ENCODE results near the gene SPAG8.

SPAG8 gene

GRCh38 chr9:35806101-35806500 is 6.0 kb downstream of the SPAG8 start:
- Histone ChIP-seq H3K9ac (no peak overlapping the region), H4K20me1 (ENCODE audit: insufficient read depth) (no peaks in the 10 kb centered on the region), H3K4me1 (ENCODE audit: low read depth, poor library complexity, severe bottlenecking) (peaks cover 11% of the 10 kb centered on the region), H3K79me2 (ENCODE audit: insufficient read depth, low read depth) (no peaks in the 10 kb centered on the region), H3K4me2 (no peak overlapping the region), H3K27me3 (ENCODE audit: insufficient read depth, low read depth) (no peaks in the 10 kb centered on the region), H3K4me3 (IDR thresholded peaks at IDR 0.05; ENCODE audit: insufficient read depth, low read depth, low read length) (no peak overlapping the region), H3K36me3 (ENCODE audit: insufficient read depth) (no peaks in the 10 kb centered on the region), H3K27ac (no peak overlapping the region), H2AFZ (ENCODE audit: low read depth) (no peak overlapping the region)
- TF ChIP-seq CTCF (conservative IDR thresholded peaks at IDR 0.05; ENCODE audit: low read depth, low read length) = no peak

- Histone ChIP-seq H3K36me3 (ENCODE audit: insufficient read depth) (no peaks in the 10 kb centered on the region), H3K27ac (no peak overlapping the region), H4K20me1 (ENCODE audit: insufficient read depth) (no peaks in the 10 kb centered on the region), H3K27me3 (ENCODE audit: insufficient read depth, low read depth) (no peaks in the 10 kb centered on the region), H3K79me2 (ENCODE audit: insufficient read depth, low read depth) (no peaks in the 10 kb centered on the region), H2AFZ (ENCODE audit: low read depth) (no peak overlapping the region), H3K4me1 (ENCODE audit: low read depth, poor library complexity, severe bottlenecking) (peaks cover 26% of the 10 kb centered on the region), H3K4me3 (IDR thresholded peaks at IDR 0.05; ENCODE audit: insufficient read depth, low read depth, low read length) (no peak overlapping the region), H3K4me2 (no peak overlapping the region), H3K9ac (no peak overlapping the region)
- no peak for TF ChIP-seq CTCF (conservative IDR thresholded peaks at IDR 0.05; ENCODE audit: low read depth, low read length)
These were observed 10.5 kb downstream of the SPAG8 start for GRCh38 chr9:35801328-35802128.

GRCh38 chr9:35800530-35800929 is 11.5 kb downstream of the SPAG8 start:
- Histone ChIP-seq H3K4me1 (ENCODE audit: low read depth, poor library complexity, severe bottlenecking) (peaks cover 26% of the 10 kb centered on the region), H3K9ac (no peak overlapping the region), H3K36me3 (ENCODE audit: insufficient read depth) (no peaks in the 10 kb centered on the region), H3K79me2 (ENCODE audit: insufficient read depth, low read depth) (no peaks in the 10 kb centered on the region), H2AFZ (ENCODE audit: low read depth) (no peak overlapping the region), H3K27ac (no peak overlapping the region), H3K4me2 (no peak overlapping the region), H4K20me1 (ENCODE audit: insufficient read depth) (no peaks in the 10 kb centered on the region), H3K4me3 (IDR thresholded peaks at IDR 0.05; ENCODE audit: insufficient read depth, low read depth, low read length) (no peak overlapping the region), H3K27me3 (ENCODE audit: insufficient read depth, low read depth) (no peaks in the 10 kb centered on the region)
- no peak for TF ChIP-seq CTCF (conservative IDR thresholded peaks at IDR 0.05; ENCODE audit: low read depth, low read length)

- H3K4me3 ChIP-seq (IDR thresholded peaks at IDR 0.05; ENCODE audit: insufficient read depth, low read depth, low read length) = no peak overlapping the region
- no peak overlapping the region for H2AFZ ChIP-seq (ENCODE audit: low read depth)
- H3K27ac ChIP-seq = no peak overlapping the region
- no peak overlapping the region; the same call in 1 of the 2 replicates for H3K4me2 ChIP-seq
- peaks cover 26% of the 10 kb centered on the region for H3K4me1 ChIP-seq (ENCODE audit: low read depth, poor library complexity, severe bottlenecking)
- no peak overlapping the region for H3K9ac ChIP-seq
- TF ChIP-seq CTCF (conservative IDR thresholded peaks at IDR 0.05; ENCODE audit: low read depth, low read length) = no peak
- H3K27me3 ChIP-seq (ENCODE audit: insufficient read depth, low read depth) = no peaks in the 10 kb centered on the region
- H3K36me3 ChIP-seq (ENCODE audit: insufficient read depth) = no peaks in the 10 kb centered on the region
- H3K79me2 ChIP-seq (ENCODE audit: insufficient read depth, low read depth) = no peaks in the 10 kb centered on the region
- no peaks in the 10 kb centered on the region for H4K20me1 ChIP-seq (ENCODE audit: insufficient read depth)
These were observed 13.2 kb downstream of the SPAG8 start for GRCh38 chr9:35798658-35799374.

Data from KMS-11 (cell line).